ENCODE results near the gene TRMT44.

- TF ChIP-seq TAF1 (IDR thresholded peaks at IDR 0.05; ENCODE audit: low read depth): no peak
- no peak for TF ChIP-seq TEAD4 (IDR thresholded peaks at IDR 0.05)
- no peak for TF ChIP-seq CEBPB (IDR thresholded peaks at IDR 0.05)
- no peak for TF ChIP-seq CREB1 (IDR thresholded peaks at IDR 0.05; ENCODE audit: low read depth)
- TF ChIP-seq EP300 (IDR thresholded peaks at IDR 0.05; ENCODE audit: borderline replicate concordance): no peak
- no peak for TF ChIP-seq YY1 (IDR thresholded peaks at IDR 0.05; ENCODE audit: low read depth)
- TF ChIP-seq FOXM1 (IDR thresholded peaks at IDR 0.05; ENCODE audit: borderline replicate concordance, low read depth): no peak
- TF ChIP-seq MAX (IDR thresholded peaks at IDR 0.05): no peak
- TF ChIP-seq RAD21 (IDR thresholded peaks at IDR 0.05; ENCODE audit: low read depth): no peak
- TF ChIP-seq REST (IDR thresholded peaks at IDR 0.05; ENCODE audit: low read depth): no peak
- no peak for TF ChIP-seq USF1 (IDR thresholded peaks at IDR 0.05)
- TF ChIP-seq EGR1 (IDR thresholded peaks at IDR 0.05): no peak
- TF ChIP-seq TCF12 (IDR thresholded peaks at IDR 0.05; ENCODE audit: low read depth): no peak
Measured at GRCh38 chr4:8422327-8422726, 18.2 kb upstream of the TRMT44 start.
